Stimulated activated naive CD8-positive, alpha-beta T cell treated with anti-CD3 and anti-CD28 coated beads, Interleukin-15, Interleukin-2, amounts not matched to agents 100 U/mL and 50 U/mL, for 24 hours (primary cell): ENCODE measurements around the gene KLK15.
"Not testable (repeated sequence)": the region's sequence is repeated elsewhere in the genome, so short reads cannot be mapped to it uniquely, and the experiment has no call there.

ENCODE experiments used
- ATAC-seq: fragments of 150-1000 bp; cut with Tn5 transposase; one replicate; pipeline ENCODE4 v1.10.0; 2021
- DNase-seq: peaks from one replicate; pipeline ENCODE4 v3.0.0; 2021

Gene KLK15

GRCh38 chr19:50796128-50796633 lies 37.2 kb downstream of the KLK15 start:
- ATAC-seq (peak; percentile 29), DNase-seq (peak; percentile 42)

- DNase-seq: no peak
- ATAC-seq: no peak
Measured at GRCh38 chr19:50795664-50796073, 37.7 kb downstream of the KLK15 start.

GRCh38 chr19:50794876-50795663 lies 38.3 kb downstream of the KLK15 start:
- peak; percentile 55 for DNase-seq
- peak; percentile 21 for ATAC-seq

GRCh38 chr19:50794074-50794875 lies 39.1 kb downstream of the KLK15 start:
- peak; percentile 11 for ATAC-seq
- peak; percentile 48 for DNase-seq

DNA sequence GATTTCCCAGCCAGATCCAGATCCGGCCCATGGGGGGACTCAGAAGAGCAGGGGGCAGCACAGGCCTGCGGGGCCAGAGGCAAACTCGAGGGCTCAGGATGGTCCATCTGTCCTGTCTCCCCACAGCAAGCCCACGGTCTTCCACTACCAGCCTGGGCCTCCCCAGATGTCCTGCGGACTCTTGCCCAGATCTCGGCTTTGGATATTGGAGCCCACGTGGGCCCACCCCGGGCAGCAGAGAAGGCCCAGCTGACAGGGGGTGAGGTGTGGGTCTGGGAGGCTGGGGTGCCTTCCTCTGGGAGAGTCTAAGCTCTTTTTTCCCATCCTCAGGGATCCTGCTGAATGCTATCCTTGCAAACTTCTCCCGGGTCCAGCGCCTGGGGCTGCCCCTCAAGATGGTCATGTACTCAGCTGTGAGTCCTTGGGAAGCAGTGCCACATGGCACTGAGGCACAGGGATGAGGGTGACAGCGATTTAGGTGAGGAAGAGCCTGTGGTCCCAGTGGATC lies 39.8 kb downstream of the KLK15 start:
- DNase-seq: no peak
- ATAC-seq: no peak

DNA sequence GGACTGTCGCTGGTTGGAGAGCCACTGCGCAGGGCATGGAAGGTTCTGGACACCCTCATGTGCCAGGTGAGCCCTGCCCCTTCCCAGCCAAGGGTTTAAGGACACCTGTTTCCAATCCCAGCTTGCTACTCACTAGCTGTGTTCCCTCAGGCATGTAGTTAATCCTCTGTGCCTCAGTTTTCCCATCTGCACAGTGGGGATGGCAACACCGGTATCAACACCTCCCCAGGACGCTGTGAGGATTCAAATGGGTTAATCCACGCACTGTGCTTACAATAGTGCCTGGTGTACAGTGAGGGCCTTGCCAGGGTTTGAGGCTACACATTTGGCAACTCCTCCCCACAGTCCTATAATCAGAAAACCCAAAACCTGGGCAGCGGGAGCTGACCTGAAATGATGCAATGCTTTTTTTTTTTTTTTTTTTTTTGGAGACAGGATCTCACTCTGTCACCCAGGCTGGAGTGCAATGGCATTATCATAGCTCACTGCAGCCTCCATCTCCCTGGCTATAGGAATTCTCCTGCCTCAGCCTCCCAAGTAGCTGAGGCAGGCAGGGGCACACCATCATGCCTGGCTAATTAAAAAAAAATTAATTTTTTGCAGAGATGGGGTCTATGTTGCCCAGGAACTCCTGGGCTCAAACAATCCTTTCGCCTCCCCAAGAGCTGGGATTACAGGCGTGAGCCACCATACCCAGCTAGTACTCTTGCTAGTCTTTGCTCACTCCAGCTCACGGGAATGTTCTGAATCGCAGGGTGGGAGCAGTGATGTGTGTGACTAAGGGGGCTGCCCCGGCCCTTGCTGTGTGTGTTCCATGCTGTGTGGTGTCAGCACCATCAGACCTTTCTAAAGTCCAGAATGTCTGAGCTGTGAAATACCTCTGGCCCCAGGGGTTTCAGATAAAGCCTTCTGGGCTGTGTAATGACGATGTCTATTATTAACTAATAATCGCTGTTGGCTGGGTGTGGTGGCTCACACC lies 40.8 kb downstream of the KLK15 start:
- DNase-seq: no peak
- ATAC-seq: no peak

- no peak for DNase-seq
Measured at GRCh38 chr19:50791594-50792271, 41.6 kb downstream of the KLK15 start.

DNA sequence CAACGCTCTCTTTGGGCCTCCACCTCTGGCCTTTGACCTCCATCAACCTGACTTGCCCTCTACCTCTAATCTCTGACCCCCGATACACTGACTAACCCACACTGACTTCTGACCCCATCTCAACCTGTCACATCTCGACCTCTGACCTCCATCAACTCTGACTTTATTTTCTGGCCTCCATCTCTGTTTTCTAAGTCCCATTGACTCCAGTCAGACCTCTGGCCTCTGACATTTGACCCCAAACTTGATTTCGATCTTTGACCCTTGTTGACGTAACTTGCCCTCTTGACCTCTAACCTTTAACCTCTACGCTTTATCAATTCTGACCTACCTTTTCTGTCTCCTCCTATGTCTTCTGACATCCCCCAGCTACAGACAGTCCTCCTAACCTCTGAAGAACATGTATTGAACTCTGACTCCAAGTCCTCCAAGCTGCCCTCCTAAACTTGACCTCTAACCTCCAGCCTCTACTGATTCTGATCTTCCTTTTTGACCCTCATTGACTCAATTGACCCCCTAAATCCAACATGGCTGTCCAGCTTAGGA lies 42.4 kb downstream of the KLK15 start:
- ATAC-seq: no peak
- DNase-seq: no peak

More at GRCh38 chr19:50791594-50792271, 41.6 kb downstream of the KLK15 start:
- no peak for ATAC-seq

DNA sequence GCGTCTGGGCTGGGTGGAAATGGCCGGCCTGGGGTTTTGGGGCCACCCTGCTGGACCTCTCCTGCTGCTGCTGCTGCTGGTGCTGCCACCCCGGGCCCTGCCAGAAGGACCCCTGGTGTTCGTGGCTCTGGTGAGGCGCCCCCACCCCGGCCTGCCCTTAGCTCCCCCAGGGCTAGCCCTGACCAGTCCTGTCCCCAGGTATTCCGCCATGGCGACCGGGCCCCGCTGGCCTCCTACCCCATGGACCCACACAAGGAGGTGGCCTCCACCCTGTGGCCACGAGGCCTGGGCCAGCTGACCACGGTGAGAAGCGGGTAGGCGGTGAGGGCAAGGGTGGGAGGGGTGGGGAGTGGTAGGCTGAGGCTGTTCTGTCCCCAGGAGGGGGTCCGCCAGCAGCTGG lies 43.0 kb downstream of the KLK15 start, which contains the start of gene ACP4:
Gene ACP4 (plus strand): TSS at position 20 of the 400 bp plus-strand sequence. CDS start 0 bp downstream, at position 20.
- ATAC-seq (no peak), DNase-seq (no peak)

DNA sequence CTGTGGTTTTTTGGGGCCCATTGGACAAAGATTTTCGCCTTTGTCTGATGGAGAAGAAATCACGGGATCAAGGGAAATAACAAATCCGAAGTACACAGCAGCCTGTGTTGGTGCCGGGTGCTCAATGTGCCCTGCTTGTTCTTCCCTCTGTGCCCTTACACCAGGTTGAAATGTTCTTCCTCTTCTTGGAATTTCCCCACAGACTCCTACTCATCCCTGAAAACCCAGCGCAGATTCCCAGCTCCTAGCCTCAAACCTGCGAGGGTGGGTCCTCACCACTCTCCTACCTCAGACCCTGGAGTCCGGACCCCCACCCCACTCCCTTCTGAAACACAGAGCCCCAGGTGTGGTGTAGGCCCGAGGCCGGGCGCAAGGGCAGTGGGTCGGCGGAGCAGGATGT lies 48.0 kb downstream of the KLK15 start:
- DNase-seq: no peak
- no peak for ATAC-seq

DNA sequence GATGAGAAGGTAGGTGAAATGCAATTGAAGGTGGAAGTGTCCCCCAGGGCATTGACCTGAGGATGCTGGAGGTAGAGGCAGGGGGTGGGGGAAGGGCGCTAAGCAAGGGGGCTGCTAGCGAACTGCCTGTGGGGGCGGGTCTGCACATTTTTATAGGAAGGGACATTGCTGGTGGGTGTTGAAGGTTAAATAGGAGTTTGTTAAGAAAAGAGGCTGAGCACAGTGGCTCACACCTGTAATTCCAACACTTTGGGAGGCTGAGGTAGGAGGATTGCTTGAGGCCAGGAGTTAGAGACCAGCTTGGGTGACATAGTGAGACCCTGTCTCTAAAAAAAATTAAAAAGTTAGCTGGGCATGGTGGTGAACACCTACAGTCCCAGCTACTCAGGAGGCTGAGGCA lies 48.7 kb downstream of the KLK15 start:
- no peak for DNase-seq
- no peak for ATAC-seq

GRCh38 chr19:50783848-50784152 lies 49.6 kb downstream of the KLK15 start:
- not testable (repeated sequence) for DNase-seq, ATAC-seq

GRCh38 chr19:50780753-50781435 lies 52.5 kb downstream of the KLK15 start:
- DNase-seq: no peak

DNA sequence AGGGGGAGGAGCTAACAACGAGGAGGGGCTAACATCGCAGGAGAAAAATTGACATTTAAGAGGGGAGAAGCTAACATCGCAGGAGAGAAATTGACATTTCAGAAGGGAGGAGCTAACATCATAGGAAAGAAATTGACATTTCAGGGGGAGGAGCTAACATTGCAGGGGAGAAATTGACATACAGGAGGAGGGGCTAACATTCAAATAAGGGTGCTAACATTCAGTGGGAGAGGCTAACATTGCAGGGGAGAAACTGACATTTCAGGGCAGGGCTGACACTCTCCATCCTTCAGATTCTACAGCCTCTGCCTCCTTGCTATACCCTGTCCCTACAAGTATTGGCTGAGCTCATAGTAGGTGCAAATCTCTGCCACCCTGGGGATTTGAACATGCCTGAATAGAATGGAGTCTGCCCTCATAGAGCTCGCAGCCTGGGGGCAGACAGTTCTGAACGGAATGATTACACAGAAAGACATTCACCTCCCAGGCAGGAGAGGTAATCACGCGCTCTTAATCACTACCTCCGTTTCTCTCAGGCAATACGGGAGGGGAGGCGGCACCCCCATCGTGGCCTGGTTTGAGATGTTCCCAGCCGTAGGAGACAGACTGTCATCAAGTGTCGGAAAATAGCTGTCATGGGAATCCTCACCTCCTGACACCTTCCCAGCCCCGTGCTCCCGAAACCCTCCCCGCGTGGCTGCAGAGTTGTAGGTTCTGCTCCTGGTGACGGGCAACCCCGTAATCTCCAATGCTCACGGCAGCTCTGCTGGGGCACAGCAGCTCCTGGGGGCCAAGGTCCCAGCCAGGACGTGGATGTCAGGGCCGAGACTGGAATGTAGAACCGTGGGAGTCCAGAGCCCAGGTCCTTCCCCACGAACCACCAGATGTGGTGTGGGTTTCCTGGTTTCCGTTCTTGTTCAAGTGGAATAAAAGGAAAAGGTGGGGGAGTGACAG lies 53.6 kb downstream of the KLK15 start:
- ATAC-seq (peak; percentile 63), DNase-seq (no peak)

More at GRCh38 chr19:50780753-50781435, 52.5 kb downstream of the KLK15 start:
- ATAC-seq: no peak

- no peak for ATAC-seq
Measured at GRCh38 chr19:50778906-50779430, 54.4 kb downstream of the KLK15 start.

DNA sequence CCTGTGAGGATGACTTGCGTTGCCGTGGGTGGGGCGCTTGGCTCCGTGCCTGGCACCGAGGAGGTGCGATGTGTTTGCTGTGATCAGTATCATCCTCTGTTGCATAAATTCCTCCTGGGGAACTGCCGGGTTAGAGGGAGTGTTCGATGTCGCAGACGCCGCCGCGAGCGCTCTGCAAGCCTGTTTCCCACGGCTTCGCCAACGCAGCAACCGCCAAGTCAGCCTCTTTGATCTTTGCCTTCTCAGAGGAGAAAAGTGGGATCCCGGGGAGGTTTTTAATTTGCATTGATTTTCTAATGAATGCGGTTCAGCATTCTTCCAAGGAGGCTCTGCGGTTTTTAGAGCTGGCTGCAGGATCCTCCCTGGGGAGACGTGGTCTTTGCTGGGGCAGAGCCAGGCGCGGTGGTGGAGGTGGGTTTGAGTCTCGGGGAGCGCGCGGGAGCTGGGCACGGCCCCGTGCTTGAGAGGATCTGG lies 55.5 kb downstream of the KLK15 start:
- DNase-seq: peak; percentile 27

More at GRCh38 chr19:50778906-50779430, 54.4 kb downstream of the KLK15 start:
- DNase-seq: no peak

GRCh38 chr19:50777261-50777660 lies 56.1 kb downstream of the KLK15 start:
- DNase-seq (no peak), ATAC-seq (no peak)

More for the DNA sequence above, 55.5 kb downstream of the KLK15 start:
- no peak for ATAC-seq

DNA sequence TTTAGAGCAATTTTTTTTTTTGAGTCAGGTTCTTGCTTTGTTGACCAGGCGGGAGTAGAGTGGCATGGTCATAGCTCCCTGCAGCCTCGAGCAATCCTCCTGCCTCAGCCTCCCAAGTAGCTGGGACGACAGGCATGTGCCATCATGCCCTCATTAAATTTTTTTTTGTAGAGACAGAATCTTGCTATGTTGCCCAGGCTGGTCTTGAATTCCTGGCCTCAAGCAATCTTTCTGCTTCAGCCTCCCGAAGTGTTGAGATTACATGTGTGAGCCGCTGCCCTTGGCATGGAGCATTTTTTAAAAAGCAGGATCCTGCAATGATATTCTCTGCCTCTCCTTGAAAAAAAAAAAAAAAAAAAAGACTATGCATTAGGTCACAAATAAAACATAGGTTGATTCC lies 57.2 kb downstream of the KLK15 start:
- ATAC-seq (no peak), DNase-seq (no peak)
